Ishikawa (cell line): Measurements from ENCODE around the gene HAGH.

Source experiments
- CEBPB ChIP-seq: IDR thresholded peaks from 2 replicates; pipeline ENCODE4 v1.6.1; 2012
- CREB1 ChIP-seq: IDR thresholded peaks from 2 replicates; pipeline ENCODE4 v1.6.1; 2012; ENCODE audit warnings: low read depth
- EGR1 ChIP-seq: IDR thresholded peaks from 2 replicates; pipeline ENCODE4 v1.6.1; 2012
- EP300 ChIP-seq: IDR thresholded peaks from 2 replicates; pipeline ENCODE4 v1.6.1; 2012; ENCODE audit warnings: borderline replicate concordance
- FOXM1 ChIP-seq: IDR thresholded peaks from 2 replicates; pipeline ENCODE4 v1.6.1; 2012; ENCODE audit warnings: low read depth, borderline replicate concordance
- MAX ChIP-seq: IDR thresholded peaks from 2 replicates; pipeline ENCODE4 v1.6.1; 2012
- NFIC ChIP-seq: IDR thresholded peaks from 2 replicates; pipeline ENCODE4 v1.6.1; 2012
- RAD21 ChIP-seq: IDR thresholded peaks from 2 replicates; pipeline ENCODE4 v1.6.1; 2012; ENCODE audit warnings: low read depth
- TAF1 ChIP-seq: IDR thresholded peaks from 2 replicates; pipeline ENCODE4 v1.6.1; 2012; ENCODE audit warnings: low read depth, mild to moderate bottlenecking
- TCF12 ChIP-seq: IDR thresholded peaks from 2 replicates; pipeline ENCODE4 v1.6.1; 2012; ENCODE audit warnings: low read depth
- TEAD4 ChIP-seq: IDR thresholded peaks from 2 replicates; pipeline ENCODE4 v1.6.1; 2012
- USF1 ChIP-seq: IDR thresholded peaks from 2 replicates; pipeline ENCODE4 v1.6.1; 2012
- YY1 ChIP-seq: IDR thresholded peaks from 2 replicates; pipeline ENCODE4 v1.6.1; 2012; ENCODE audit warnings: low read depth
- ZBTB7A ChIP-seq: IDR thresholded peaks from 2 replicates; pipeline ENCODE4 v1.6.1; 2012; ENCODE audit warnings: low read depth
- TF ChIP-seq, protein P1 (sequence below): IDR thresholded peaks from 2 replicates; pipeline ENCODE4 v1.6.1; 2012; ENCODE audit warnings: low read depth, mild to moderate bottlenecking

The HAGH gene

DNA sequence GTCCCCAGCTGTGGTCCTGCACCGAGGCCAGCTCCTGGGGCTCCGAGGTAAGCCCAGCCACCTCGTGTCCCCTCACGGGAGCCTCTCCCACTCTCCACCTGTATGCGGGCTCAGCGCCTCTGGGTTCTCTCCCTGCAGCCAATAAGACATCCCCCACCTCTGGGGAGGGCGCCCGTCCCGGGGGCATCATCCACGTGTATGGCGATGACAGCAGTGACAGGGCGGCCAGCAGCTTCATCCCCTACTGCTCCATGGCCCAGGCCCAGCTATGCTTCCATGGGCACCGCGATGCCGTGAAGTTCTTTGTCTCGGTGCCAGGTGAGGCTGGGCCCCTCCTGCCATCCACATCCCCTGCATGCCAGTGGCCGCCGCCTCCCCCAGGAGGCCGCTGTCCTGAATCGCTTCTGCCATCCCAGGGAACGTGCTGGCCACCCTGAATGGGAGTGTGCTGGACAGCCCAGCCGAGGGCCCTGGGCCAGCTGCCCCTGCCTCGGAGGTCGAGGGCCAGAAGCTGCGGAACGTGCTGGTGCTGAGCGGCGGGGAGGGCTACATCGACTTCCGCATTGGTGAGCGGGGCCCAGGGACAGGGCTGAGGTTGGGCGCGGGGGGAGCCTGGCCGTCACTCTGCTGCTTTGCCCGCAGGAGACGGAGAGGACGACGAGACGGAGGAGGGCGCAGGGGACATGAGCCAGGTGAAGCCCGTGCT lies 58.4 kb downstream of the HAGH start:
- TF ChIP-seq CREB1, result no peak
- TF ChIP-seq TAF1, result no peak
- TF ChIP-seq EP300, result no peak
- TF ChIP-seq USF1, result no peak
- TF ChIP-seq NFIC, result no peak
- no peak for TF ChIP-seq YY1
- no peak for TF ChIP-seq CEBPB
- no peak for TF ChIP-seq MAX

DNA sequence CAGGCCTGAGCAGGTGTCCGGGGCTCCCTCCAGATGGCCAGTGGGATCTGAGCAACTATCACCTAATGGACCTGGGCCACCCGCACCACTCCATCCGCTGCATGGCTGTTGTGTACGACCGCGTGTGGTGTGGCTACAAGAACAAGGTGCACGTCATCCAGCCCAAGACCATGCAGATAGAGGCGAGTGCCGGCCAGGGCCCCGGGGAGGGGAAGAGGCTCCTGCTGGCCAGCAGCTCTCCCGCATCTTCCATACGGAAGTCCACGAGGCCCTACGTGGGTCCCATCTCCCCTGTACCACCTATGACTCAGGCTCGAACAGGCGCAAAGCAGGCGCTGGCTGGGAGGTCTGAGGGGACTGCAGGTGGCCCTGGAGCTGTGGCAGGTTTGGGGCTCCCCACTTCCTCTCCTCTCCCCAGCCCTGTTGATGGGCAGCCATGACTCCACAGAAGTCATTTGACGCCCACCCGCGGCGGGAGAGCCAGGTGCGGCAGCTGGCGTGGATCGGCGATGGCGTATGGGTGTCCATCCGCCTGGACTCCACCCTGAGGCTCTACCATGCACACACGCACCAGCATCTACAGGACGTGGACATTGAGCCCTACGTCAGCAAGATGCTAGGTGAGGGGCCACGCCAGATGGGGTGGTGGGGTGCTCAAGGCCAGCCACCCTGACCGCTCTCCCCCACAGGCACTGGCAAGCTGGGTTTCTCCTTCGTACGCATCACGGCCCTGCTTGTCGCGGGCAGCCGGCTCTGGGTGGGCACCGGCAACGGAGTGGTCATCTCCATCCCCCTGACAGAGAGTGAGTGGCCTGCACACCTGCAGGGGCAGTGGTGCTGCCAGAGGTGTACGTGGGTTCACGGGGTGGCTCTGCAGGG lies 59.3 kb downstream of the HAGH start:
- no peak for TF ChIP-seq CREB1
- no peak for TF ChIP-seq FOXM1
- TF ChIP-seq TAF1, result no peak
- no peak for TF ChIP-seq USF1
- no peak for TF ChIP-seq TCF12
- TF ChIP-seq MAX, result no peak
- TF ChIP-seq EP300, result no peak
- no peak for TF ChIP-seq CEBPB
- TF ChIP-seq, protein P1, sequence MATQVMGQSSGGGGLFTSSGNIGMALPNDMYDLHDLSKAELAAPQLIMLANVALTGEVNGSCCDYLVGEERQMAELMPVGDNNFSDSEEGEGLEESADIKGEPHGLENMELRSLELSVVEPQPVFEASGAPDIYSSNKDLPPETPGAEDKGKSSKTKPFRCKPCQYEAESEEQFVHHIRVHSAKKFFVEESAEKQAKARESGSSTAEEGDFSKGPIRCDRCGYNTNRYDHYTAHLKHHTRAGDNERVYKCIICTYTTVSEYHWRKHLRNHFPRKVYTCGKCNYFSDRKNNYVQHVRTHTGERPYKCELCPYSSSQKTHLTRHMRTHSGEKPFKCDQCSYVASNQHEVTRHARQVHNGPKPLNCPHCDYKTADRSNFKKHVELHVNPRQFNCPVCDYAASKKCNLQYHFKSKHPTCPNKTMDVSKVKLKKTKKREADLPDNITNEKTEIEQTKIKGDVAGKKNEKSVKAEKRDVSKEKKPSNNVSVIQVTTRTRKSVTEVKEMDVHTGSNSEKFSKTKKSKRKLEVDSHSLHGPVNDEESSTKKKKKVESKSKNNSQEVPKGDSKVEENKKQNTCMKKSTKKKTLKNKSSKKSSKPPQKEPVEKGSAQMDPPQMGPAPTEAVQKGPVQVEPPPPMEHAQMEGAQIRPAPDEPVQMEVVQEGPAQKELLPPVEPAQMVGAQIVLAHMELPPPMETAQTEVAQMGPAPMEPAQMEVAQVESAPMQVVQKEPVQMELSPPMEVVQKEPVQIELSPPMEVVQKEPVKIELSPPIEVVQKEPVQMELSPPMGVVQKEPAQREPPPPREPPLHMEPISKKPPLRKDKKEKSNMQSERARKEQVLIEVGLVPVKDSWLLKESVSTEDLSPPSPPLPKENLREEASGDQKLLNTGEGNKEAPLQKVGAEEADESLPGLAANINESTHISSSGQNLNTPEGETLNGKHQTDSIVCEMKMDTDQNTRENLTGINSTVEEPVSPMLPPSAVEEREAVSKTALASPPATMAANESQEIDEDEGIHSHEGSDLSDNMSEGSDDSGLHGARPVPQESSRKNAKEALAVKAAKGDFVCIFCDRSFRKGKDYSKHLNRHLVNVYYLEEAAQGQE, result no peak
- TF ChIP-seq NFIC, result no peak
- TF ChIP-seq RAD21, result no peak
- no peak for TF ChIP-seq EGR1

GRCh38 chr16:1766701-1767100 lies 59.9 kb downstream of the HAGH start:
- TF ChIP-seq CREB1 (no peak), USF1 (no peak), NFIC (no peak), TAF1 (no peak), MAX (no peak), ZBTB7A (no peak), YY1 (no peak), CEBPB (no peak), EP300 (no peak), EGR1 (no peak), FOXM1 (no peak), RAD21 (no peak), TCF12 (no peak), TEAD4 (no peak)
- TF ChIP-seq, protein P1, result no peak

- TF ChIP-seq YY1 (no peak), EP300 (no peak), TEAD4 (no peak), RAD21 (no peak), NFIC (no peak), TAF1 (no peak), EGR1 (no peak), FOXM1 (no peak), CEBPB (no peak)
- TF ChIP-seq, protein P1, result no peak
These were observed 60.4 kb downstream of the HAGH start for GRCh38 chr16:1766231-1766630.
